ENCODE results near the gene LRP8. TPM values are rescaled to one million over a fixed set of nuclear protein-coding genes. Genes with fewer than 3 reads are reported as not detected.

LRP8 gene
- total RNA-seq, 4 donors from 2014 or later = 0.36 to 4.2 (median 1.4) TPM

- DNase-seq = no peak
- no peaks in the 10 kb centered on the region for H3K9me3 ChIP-seq
- H3K36me3 ChIP-seq = no peaks in the 10 kb centered on the region
- ATAC-seq = no peak
- H3K4me3 ChIP-seq = no peak overlapping the region
- no peak overlapping the region for H3K27ac ChIP-seq
- H3K27me3 ChIP-seq = no peaks in the 10 kb centered on the region
- intact Hi-C loops (cut with DNase I; ENCODE audit: low total_unique reads) (no loop called here), in situ Hi-C loops (cut with MboI; ENCODE audit: low sequenced_read_pairs in 4 of 4) (no loop called here)
- H3K4me1 ChIP-seq = no peaks in the 10 kb centered on the region
- TF ChIP-seq CTCF (IDR thresholded peaks at IDR 0.05 in 4 of 5, conservative IDR thresholded peaks at IDR 0.05 in 1 of 5) (no peak), POLR2A (IDR thresholded peaks at IDR 0.05) (no peak)
These were observed 62.3 kb downstream of the LRP8 start for GRCh38 chr1:53265581-53265980.

GRCh38 chr1:53264048-53264447, 63.8 kb downstream of the LRP8 start:
- DNase-seq (no peak), ATAC-seq (no peak)
- no peaks in the 10 kb centered on the region for H3K4me1 ChIP-seq
- in situ Hi-C loops (cut with MboI; ENCODE audit: low sequenced_read_pairs in 4 of 4) = no loop called here
- TF ChIP-seq CTCF (IDR thresholded peaks at IDR 0.05 in 4 of 5, conservative IDR thresholded peaks at IDR 0.05 in 1 of 5) = no peak
- no peak for TF ChIP-seq POLR2A (IDR thresholded peaks at IDR 0.05)
- no peaks in the 10 kb centered on the region for H3K9me3 ChIP-seq
- H3K27me3 ChIP-seq = no peaks in the 10 kb centered on the region
- H3K36me3 ChIP-seq = no peaks in the 10 kb centered on the region
- intact Hi-C loops (cut with DNase I; ENCODE audit: low total_unique reads) = no loop called here
- H3K27ac ChIP-seq = no peak overlapping the region
- no peak overlapping the region for H3K4me3 ChIP-seq

GRCh38 chr1:53262000-53262399, 65.9 kb downstream of the LRP8 start:
- H3K27ac ChIP-seq = no peak overlapping the region
- in situ Hi-C loops (cut with MboI; ENCODE audit: low sequenced_read_pairs in 4 of 4) = no loop called here
- TF ChIP-seq CTCF (IDR thresholded peaks at IDR 0.05 in 4 of 5, conservative IDR thresholded peaks at IDR 0.05 in 1 of 5) (no peak), POLR2A (IDR thresholded peaks at IDR 0.05) (no peak)
- H3K4me1 ChIP-seq = no peaks in the 10 kb centered on the region
- intact Hi-C loops (cut with DNase I; ENCODE audit: low total_unique reads) = no loop called here
- DNase-seq = no peak
- no peaks in the 10 kb centered on the region for H3K9me3 ChIP-seq
- H3K4me3 ChIP-seq = no peak overlapping the region
- no peaks in the 10 kb centered on the region for H3K36me3 ChIP-seq
- ATAC-seq = no peak
- no peaks in the 10 kb centered on the region for H3K27me3 ChIP-seq

GRCh38 chr1:53260631-53261247, 67.1 kb downstream of the LRP8 start:
- Histone ChIP-seq H3K27ac (no peak overlapping the region), H3K36me3 (no peaks in the 10 kb centered on the region), H3K9me3 (no peaks in the 10 kb centered on the region), H3K4me1 (no peaks in the 10 kb centered on the region), H3K4me3 (no peak overlapping the region), H3K27me3 (no peaks in the 10 kb centered on the region)
- no peak for ATAC-seq
- DNase-seq = no peak
- no peak for TF ChIP-seq CTCF (IDR thresholded peaks at IDR 0.05 in 4 of 5, conservative IDR thresholded peaks at IDR 0.05 in 1 of 5)
- TF ChIP-seq POLR2A (IDR thresholded peaks at IDR 0.05) = no peak
- intact Hi-C loops (cut with DNase I; ENCODE audit: low total_unique reads) (no loop called here), in situ Hi-C loops (cut with MboI; ENCODE audit: low sequenced_read_pairs in 4 of 4) (no loop called here)

- intact Hi-C loops (cut with DNase I; ENCODE audit: low total_unique reads) = no loop called here
- ATAC-seq = no peak
These were observed 67.9 kb downstream of the LRP8 start for GRCh38 chr1:53259932-53260331.

More at GRCh38 chr1:53259932-53260331, 67.9 kb downstream of the LRP8 start:
- H3K4me3 ChIP-seq = no peak overlapping the region
- no peak for TF ChIP-seq POLR2A (IDR thresholded peaks at IDR 0.05)
- TF ChIP-seq CTCF (IDR thresholded peaks at IDR 0.05 in 4 of 5, conservative IDR thresholded peaks at IDR 0.05 in 1 of 5) = no peak
- no peaks in the 10 kb centered on the region for H3K9me3 ChIP-seq
- H3K36me3 ChIP-seq = no peaks in the 10 kb centered on the region
- in situ Hi-C loops (cut with MboI; ENCODE audit: low sequenced_read_pairs in 4 of 4) = no loop called here
- no peaks in the 10 kb centered on the region for H3K27me3 ChIP-seq
- DNase-seq = no peak
- H3K4me1 ChIP-seq = no peaks in the 10 kb centered on the region
- no peak overlapping the region for H3K27ac ChIP-seq
